NCI-H226 (cell line): ENCODE data around the gene MC4R.
A peak's percentile ranks its signal among the peaks of the same experiment; 100 is the strongest.
"Not testable (repeated sequence)": the region's sequence is repeated elsewhere in the genome, so short reads cannot be mapped to it uniquely, and the experiment has no call there.

Experiments used
- DNase-seq: peaks from one replicate; pipeline ENCODE4 v3.0.0-alpha.2; 2015

Gene MC4R

DNA sequence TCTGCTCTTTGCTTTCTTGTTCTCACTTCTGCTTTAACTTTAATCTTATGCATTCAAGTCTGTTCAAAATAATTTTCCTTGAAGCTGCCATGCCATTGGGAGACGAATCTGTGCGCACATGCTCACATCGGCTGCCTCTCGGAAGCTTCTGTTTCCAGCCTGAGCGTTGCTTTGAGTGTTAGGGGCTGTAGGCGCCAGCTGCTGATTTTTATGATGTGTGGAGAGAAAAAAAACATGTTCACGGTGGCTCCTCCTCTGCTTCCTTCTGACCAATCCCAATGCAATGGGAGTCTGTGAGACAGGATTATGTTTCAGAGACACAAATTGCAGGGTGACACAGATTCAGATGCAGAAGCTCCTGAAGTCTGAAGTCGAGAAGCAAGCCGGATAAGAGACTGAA lies at the start of gene MC4R:
TSS of gene MC4R (minus strand) at position 180 of the 400 bp plus-strand sequence. CDS start 426 bp downstream, outside the sequence.
- DNase-seq, result peak; percentile 6

DNA sequence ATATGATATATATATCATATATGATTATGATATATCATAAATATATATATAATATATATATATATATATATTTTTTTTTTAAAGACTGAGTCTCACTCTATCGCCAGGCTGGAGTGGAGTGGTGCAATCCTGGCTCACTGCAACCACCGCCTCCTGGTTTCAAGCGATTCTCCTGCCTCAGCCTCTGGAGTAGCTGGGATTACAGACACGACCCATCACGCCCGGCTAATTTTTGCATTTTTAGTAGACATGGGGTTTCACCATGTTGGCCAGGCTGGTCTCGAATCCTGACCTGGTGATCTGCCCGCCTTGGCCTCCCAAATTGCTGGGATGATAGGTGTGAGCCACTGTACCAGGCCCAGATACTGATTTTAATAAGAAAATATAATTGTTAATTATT lies 49.7 kb upstream of the MC4R start:
- not testable (repeated sequence) for DNase-seq

- no peak for DNase-seq
These were observed 49.0 kb upstream of the MC4R start for GRCh38 chr18:60421356-60422118.

- DNase-seq, result no peak
These were observed 45.4 kb upstream of the MC4R start for GRCh38 chr18:60417946-60418345.

DNA sequence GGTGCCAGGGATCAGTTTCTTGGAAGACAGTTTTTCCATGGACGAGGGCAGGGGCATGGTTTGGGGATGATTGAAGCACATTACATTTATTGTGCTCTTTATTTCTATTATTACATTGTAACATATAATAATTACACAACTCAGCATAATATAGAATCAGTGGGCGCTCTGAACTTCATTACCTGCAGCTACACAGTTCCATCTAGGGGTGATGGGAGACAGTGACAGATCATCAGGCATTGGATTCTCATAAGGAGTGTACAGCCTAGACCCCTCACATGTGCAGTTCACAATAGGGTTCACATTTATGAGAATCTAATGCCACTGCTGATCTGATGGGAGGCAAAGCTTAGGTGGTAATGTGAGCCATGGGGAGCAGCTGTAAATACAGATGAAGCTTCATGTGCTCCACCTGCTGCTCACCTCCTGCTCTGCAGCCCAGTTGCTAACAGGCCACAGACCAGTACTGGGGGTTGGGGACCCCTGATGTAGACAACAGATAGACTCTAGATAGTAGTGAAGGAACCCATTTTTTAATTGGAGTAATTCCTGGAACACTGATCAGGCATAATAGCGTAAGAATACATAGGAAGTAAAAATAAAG lies 41.5 kb upstream of the MC4R start:
- no peak for DNase-seq

GRCh38 chr18:60411715-60412114 lies 39.1 kb upstream of the MC4R start:
- no peak for DNase-seq

- DNase-seq, result no peak
These were observed 34.1 kb upstream of the MC4R start for GRCh38 chr18:60406721-60407120.

DNA sequence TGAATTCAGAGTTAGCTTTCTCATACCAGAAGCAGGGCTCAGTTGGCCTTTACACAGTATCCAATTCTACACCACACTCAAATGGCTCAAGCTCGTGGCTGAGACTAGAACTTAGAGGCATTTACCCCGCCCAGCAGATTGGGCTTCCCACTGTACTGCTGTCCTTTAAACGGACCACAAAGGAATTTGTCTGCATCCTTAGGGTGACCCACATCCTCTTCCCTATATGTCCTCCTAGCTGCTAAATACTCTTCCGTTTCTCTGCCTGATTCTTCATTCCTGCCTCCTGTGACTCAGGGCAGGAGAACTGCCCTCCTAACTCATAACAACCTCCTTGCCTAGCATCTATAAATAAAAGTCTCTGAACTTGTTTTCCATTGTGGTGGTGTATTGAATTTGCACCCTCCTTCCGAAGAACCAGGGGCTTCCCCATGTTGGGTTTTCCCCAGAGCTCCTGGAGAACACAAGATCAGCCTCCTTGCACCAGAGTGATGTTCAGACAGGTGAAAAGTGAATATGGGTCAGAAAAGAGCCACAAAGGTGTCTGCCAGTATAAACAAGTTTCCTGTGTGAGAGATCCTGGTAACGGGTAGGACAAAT lies 32.0 kb upstream of the MC4R start:
- DNase-seq, result no peak

DNA sequence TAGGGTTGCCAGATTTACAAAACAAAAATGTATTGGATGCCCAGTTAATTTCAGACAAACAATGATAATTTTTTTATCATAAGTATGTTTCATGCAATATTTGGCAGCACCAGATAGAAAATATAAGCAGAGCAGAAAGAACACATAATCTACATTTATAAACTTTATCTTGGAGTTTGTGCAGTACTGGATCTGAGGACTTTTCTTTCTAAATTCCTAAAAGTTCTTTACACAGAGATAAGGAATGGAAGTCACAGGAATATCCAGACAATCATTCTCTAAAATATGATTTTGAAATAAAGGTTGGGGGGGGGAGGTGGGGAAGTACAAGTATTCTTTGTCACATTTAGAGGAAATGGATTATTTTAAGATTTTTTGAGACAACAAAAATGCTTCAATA lies 28.8 kb upstream of the MC4R start:
- no peak for DNase-seq

DNA sequence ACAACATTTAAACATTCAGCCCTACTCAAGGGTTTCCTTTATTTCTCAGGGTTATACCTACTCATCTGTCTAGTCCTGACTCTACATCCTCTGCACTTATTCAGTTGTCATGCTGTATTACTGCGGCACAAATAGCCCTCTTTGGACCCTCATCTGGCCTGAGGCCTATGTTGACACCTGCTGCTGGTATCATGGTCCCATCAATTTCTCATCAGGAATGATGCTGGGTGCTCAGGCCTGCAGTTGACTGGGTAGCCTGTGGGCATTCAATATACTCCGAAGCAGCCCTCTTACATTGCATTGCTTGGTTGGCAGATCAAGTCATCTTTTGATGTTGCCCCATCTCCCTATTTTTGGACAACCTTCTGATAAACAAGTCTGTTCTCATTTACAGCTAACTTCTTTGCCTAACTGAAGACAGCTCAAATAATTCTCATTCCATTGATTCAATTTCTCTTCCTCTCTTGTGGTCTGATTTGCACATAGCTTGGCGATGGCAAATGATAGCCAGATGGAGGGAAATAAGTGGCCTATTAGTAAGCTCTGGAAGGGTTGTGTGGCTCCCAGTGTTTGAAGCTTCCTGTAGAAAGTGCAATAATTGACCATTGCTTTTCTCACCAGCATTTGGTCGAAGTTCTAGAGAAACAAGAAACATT lies 19.1 kb upstream of the MC4R start:
- no peak for DNase-seq

- no peak for DNase-seq
These were observed 16.7 kb upstream of the MC4R start for GRCh38 chr18:60389314-60389713.

- no peak for DNase-seq
These were observed 13.1 kb upstream of the MC4R start for GRCh38 chr18:60385693-60386092.

- DNase-seq, result no peak
These were observed 11.3 kb upstream of the MC4R start for GRCh38 chr18:60383893-60384292.

GRCh38 chr18:60377778-60378469 lies 5.3 kb upstream of the MC4R start:
- no peak for DNase-seq

DNA sequence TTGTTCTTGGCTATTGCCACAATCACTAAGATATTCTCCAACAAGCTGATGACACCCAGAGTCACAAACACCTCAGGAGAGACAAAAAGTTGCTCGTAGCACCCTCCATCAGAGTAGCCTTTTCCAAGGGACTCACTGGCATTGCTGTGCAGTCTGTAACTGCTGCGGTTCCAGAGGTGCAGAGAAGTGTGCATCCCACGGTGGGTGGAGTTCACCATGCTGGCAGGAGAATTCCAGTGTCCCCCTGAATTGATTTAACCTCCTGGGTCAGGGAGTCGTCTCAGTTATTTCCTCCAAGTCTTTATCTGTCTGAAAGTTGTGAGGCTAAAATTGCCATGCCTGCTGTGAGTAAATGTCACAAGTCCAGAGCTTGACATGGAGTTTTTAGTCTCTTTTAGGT lies 443 bp downstream of the MC4R start:
- no peak for DNase-seq

DNA sequence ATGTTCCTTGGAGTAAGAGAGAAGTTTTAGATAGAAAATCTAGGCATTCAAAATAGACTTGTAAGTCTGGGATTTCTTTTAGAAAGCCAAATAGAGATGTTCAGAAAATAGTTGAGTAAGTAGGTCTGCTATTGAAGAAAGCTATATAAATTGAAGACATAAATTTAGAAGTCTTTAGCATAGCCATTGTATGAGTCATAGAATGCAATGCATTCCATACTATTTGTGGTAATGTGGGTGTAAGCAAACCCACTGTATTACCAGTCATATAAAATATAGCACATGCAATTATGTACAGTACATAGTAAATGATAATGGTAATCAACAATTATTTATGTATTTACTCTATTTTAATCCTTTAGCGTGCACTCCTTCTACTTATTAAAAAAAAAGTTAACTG lies 14.1 kb downstream of the MC4R start:
- DNase-seq, result peak; percentile 6

- no peak for DNase-seq
These were observed 21.6 kb downstream of the MC4R start for GRCh38 chr18:60350941-60351340.

DNA sequence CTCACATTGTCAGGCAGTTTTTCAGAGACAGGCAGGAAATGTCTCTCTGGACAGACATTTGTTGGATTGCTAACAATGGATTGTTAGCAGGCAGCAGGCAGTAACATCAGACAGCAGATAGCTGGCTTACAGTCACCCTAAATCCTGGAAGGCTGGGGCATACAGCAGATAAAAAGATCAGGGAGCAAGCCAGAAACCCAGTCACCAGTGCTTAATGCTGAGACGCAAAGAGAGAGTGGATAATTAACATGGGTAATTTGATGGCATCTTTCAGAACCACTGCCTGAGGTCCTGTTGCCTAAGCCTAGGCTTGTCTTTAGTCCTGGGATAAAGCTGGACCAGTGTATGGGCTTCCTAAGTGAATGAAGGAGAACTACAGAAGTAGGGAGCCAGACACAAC lies 22.4 kb downstream of the MC4R start:
- no peak for DNase-seq

DNA sequence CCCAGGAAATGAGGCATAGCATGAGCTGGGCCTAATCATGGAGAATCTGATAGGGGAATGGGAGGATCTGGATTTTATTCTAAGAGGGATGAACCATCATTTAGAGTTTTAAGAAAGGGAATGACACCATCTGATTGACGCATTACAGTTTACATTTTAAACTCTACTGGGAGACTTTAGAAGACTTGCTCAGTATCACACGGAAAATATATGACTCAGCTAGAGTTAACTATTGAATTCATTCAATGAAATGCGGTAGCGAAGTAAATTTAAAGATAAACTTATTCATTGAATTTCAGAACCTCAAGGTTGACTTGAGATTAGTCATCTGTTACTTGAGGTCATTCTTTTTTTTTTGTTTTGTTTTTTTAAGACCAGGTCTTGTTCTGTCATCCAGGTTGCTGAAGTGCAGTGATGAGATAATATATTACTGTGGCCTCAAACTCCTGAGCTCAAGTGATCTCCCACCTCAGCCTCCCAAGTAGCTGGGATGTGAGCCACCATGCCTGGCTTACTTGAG lies 25.0 kb downstream of the MC4R start:
- DNase-seq, result peak; percentile 70

GRCh38 chr18:60339018-60339417 lies 33.6 kb downstream of the MC4R start:
- DNase-seq, result no peak

GRCh38 chr18:60331890-60332289 lies 40.7 kb downstream of the MC4R start:
- no peak for DNase-seq

GRCh38 chr18:60329131-60329530 lies 43.4 kb downstream of the MC4R start:
- no peak for DNase-seq

DNA sequence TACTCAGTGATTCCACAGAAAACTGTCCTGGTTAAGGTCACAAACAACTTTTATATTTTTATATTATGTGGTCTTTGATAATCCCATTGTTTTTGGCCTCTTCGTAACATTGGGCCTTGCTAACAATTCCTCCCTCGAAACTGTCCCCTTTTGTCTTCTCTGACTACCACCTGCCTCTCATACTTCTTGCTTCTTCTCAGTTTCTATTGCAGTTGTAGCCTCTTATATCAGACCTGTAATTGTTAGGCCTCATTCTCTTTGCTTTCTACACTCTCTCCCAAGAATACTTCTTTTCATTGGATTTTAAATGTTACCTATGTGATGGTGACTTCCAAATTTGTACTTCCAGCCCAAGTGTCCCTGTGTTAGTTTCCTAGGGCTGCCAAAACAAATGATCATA lies 44.7 kb downstream of the MC4R start:
- DNase-seq, result no peak
